HL-60 (cell line): ENCODE measurements around the gene CCDC107.

Source experiments
- DNase-seq, 2 experiments: peaks; one replicate each; pipeline ENCODE4 v3.0.0-alpha.2; 2010 to 2020; ENCODE audit warnings: low read depth in 1 of 2, low spot score in 1 of 2
- H3K27ac ChIP-seq: fragments of 250-450 bp; sonication (Bioruptor Pico); replicated peaks from 2 replicates; pipeline ENCODE4 v1.5.1; 2020; ENCODE audit warnings: mild to moderate bottlenecking, moderate library complexity
- H3K27me3 ChIP-seq: fragments of 250-450 bp; sonication (Bioruptor Pico); 2 replicates; pipeline ENCODE4 v1.5.1; 2021; ENCODE audit warnings: mild to moderate bottlenecking, moderate library complexity; ENCODE audit not compliant: insufficient read depth, poor library complexity, severe bottlenecking
- H3K4me3 ChIP-seq: replicated peaks from 2 replicates; pipeline ENCODE4 v1.5.1; 2011; ENCODE audit warnings: mild to moderate bottlenecking, control low read depth, low read length; ENCODE audit not compliant: insufficient read depth
- CTCF ChIP-seq: IDR thresholded peaks from one replicate; pipeline ENCODE4 v1.5.1; 2011; ENCODE audit warnings: low read length, control low read depth, inconsistent platforms; ENCODE audit not compliant: insufficient read depth
- GABPA ChIP-seq: IDR thresholded peaks from 2 replicates; pipeline ENCODE4 v1.6.1; 2012; ENCODE audit warnings: low read depth
- POLR2AphosphoS5 ChIP-seq: IDR thresholded peaks from 2 replicates; pipeline ENCODE4 v1.6.1; 2012; ENCODE audit warnings: low read depth
- REST ChIP-seq: IDR thresholded peaks from 2 replicates; pipeline ENCODE4 v1.6.1; 2012; ENCODE audit warnings: low read depth; ENCODE audit not compliant: insufficient replicate concordance
- SPI1 ChIP-seq: IDR thresholded peaks from 2 replicates; pipeline ENCODE4 v1.6.1; 2012; ENCODE audit warnings: low read depth, mild to moderate bottlenecking, borderline replicate concordance

Gene CCDC107

GRCh38 chr9:35691757-35692301 lies 33.7 kb downstream of the CCDC107 start:
- TF ChIP-seq CTCF (no peak), POLR2AphosphoS5 (no peak), SPI1 (no peak), REST (no peak), GABPA (no peak)
- no peak for DNase-seq
- Histone ChIP-seq H3K4me3 (no peak overlapping the region), H3K27me3 (no peaks in the 10 kb centered on the region), H3K27ac (no peak overlapping the region)

- DNase-seq: no peak
- Histone ChIP-seq H3K27me3 (no peaks in the 10 kb centered on the region), H3K27ac (no peak overlapping the region), H3K4me3 (no peak overlapping the region)
- TF ChIP-seq CTCF (no peak), GABPA (no peak), POLR2AphosphoS5 (no peak), SPI1 (no peak), REST (no peak)
These were observed 37.9 kb downstream of the CCDC107 start for GRCh38 chr9:35695943-35696401.

- peak; percentile 18 to 48 for DNase-seq
- H3K27me3 ChIP-seq: no peaks in the 10 kb centered on the region
- TF ChIP-seq CTCF (peak; percentile 96), SPI1 (no peak), POLR2AphosphoS5 (0 out of 2 replicates have a peak, but pooled peaks have one; percentile 39), REST (no peak), GABPA (no peak)
- no peak overlapping the region for H3K27ac ChIP-seq
- H3K4me3 ChIP-seq: no peak overlapping the region
These were observed 38.6 kb downstream of the CCDC107 start for GRCh38 chr9:35696520-35697215.
